Adrenal gland (tissue), 5 donors: Measurements from ENCODE around the gene CD300C.

Experiments
- CTCF ChIP-seq, 6 experiments: fragments of 450-650 bp in 4 of 6; fragments of 200-600 bp in 2 of 6; sonication (generic) in 1 of 6; IDR thresholded peaks; 1 replicate in 5 of 6; 2 replicates in 1 of 6; pipeline versions ENCODE4 v1.5.1 to v1.8.0; 2016 to 2021; ENCODE audit warnings: antibody characterized with exemption in 6 of 6, mild to moderate bottlenecking in 2 of 6, moderate library complexity in 1 of 6
- POLR2A ChIP-seq, 2 donors: fragments of 450-650 bp; IDR thresholded peaks; one replicate each; pipeline ENCODE4 v1.6.1; 2017; ENCODE audit warnings: antibody characterized with exemption in 2 of 2, mild to moderate bottlenecking in 2 of 2, moderate library complexity in 1 of 2
- donor health status: DM: no; HTN: no; CAD: no.

DNA sequence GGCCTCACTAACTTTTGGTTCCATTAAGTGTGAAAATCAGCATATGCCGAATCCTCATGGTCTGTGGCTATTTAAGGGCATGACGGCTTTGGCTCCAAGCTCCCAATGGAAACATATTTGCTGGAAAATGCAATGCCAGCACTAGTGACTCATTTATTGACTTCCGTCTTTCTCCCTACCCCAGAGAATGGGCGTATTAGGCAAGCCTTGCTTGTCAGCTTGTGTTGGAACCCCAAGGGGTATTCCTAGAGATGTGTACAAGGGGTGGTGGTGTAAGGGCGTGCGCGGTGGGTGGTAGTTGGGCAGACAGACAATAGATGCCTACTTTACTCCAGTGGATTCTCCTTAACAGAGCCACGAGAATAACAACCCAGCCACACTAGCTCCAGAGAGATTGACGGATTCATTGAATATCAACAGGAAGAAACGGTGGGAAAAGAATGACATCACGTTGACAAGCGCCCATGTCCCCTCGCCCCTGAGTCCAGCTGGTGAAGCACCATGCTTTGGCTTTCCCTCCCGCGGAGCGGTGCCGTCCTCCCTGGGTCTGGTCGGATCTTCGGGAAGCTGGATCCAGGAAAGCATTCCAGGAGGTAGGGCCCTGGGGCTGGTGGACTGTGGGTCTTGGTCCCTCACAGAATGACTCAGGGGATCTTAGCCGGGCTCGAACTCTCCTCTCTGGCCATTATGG is 25.0 kb downstream of the CD300C start:
- TF ChIP-seq POLR2A (IDR thresholded peaks at IDR 0.05) (no peak), CTCF (IDR thresholded peaks at IDR 0.05) (no peak)
